GM21367 (cell line): ENCODE measurements around the gene TBC1D9.

Experiments used
- ATAC-seq: cut with Tn5 transposase; IDR thresholded peaks from one replicate; pipeline ENCODE4 v1.9.1; 2021; ENCODE audit not compliant: unreplicated experiment

TBC1D9 gene

GRCh38 chr4:140697709-140698560, 58.2 kb downstream of the TBC1D9 start:
- ATAC-seq: no peak

GRCh38 chr4:140695483-140695882, 60.7 kb downstream of the TBC1D9 start:
- ATAC-seq: no peak

- no peak for ATAC-seq
Observed at GRCh38 chr4:140693562-140693961, 62.6 kb downstream of the TBC1D9 start.

GRCh38 chr4:140691369-140691768, 64.8 kb downstream of the TBC1D9 start:
- ATAC-seq: no peak

GRCh38 chr4:140690093-140690492, 66.1 kb downstream of the TBC1D9 start:
- ATAC-seq: no peak

- no peak for ATAC-seq
Observed at GRCh38 chr4:140689623-140690022, 66.6 kb downstream of the TBC1D9 start.

- no peak for ATAC-seq
Observed at GRCh38 chr4:140688711-140689598, 67.2 kb downstream of the TBC1D9 start.

GRCh38 chr4:140686796-140687195, 69.4 kb downstream of the TBC1D9 start:
- no peak for ATAC-seq

- no peak for ATAC-seq
Observed at GRCh38 chr4:140684314-140684713, 71.9 kb downstream of the TBC1D9 start.

- ATAC-seq: no peak
Observed at GRCh38 chr4:140681201-140681600, 75.0 kb downstream of the TBC1D9 start.

- ATAC-seq: no peak
Observed at GRCh38 chr4:140680686-140681085, 75.5 kb downstream of the TBC1D9 start.

- ATAC-seq: no peak
Observed at GRCh38 chr4:140679576-140679975, 76.6 kb downstream of the TBC1D9 start.

- ATAC-seq: no peak
Observed at GRCh38 chr4:140675599-140676231, 80.5 kb downstream of the TBC1D9 start.

GRCh38 chr4:140673729-140674128, 82.5 kb downstream of the TBC1D9 start:
- ATAC-seq: no peak

GRCh38 chr4:140672416-140672815, 83.8 kb downstream of the TBC1D9 start:
- ATAC-seq: no peak

GRCh38 chr4:140668111-140668510, 88.1 kb downstream of the TBC1D9 start:
- no peak for ATAC-seq

GRCh38 chr4:140666889-140667614, 89.1 kb downstream of the TBC1D9 start:
- ATAC-seq: peak; percentile 62

GRCh38 chr4:140662082-140662869, 93.9 kb downstream of the TBC1D9 start:
- no peak for ATAC-seq

GRCh38 chr4:140661550-140661949, 94.6 kb downstream of the TBC1D9 start:
- ATAC-seq: no peak
